Heart left ventricle (tissue), 16 donors: ENCODE measurements around the gene MSI1. TPM values are rescaled to one million over a fixed set of nuclear protein-coding genes. Genes with fewer than 3 reads are reported as not detected.

Source experiments
- ATAC-seq, 4 donors: fragments of 200-7000 bp; cut with Tn5 transposase; one replicate each; pipeline ENCODE4 v1.9.1; 2020 to 2022; ENCODE audit warnings: moderate library complexity in 4 of 4, mild to moderate bottlenecking in 3 of 4, moderate number of reproducible peaks in 1 of 4
- DNase-seq, 5 donors: peaks; one replicate each; pipeline ENCODE4 v3.0.0-alpha.2; 2020
- H3K27ac ChIP-seq, 12 donors: fragments of 200-600 bp; sonication (generic) in 4 of 12; one replicate each; pipeline versions ENCODE4 v1.5.0 to v1.8.0; 2016 to 2022; ENCODE audit warnings: mild to moderate bottlenecking in 2 of 12
- H3K27me3 ChIP-seq, 9 donors: fragments of 200-600 bp; sonication (generic) in 2 of 9; one replicate each; pipeline versions ENCODE4 v1.5.1 to v1.8.0; 2016 to 2022; ENCODE audit warnings: mild to moderate bottlenecking in 3 of 9
- H3K36me3 ChIP-seq, 9 donors: fragments of 200-600 bp; sonication (generic) in 2 of 9; one replicate each; pipeline versions ENCODE4 v1.5.0 to v1.8.0; 2018 to 2022; ENCODE audit warnings: mild to moderate bottlenecking in 2 of 9
- H3K4me1 ChIP-seq, 12 donors: fragments of 200-600 bp; sonication (generic) in 4 of 12; one replicate each; pipeline versions ENCODE4 v1.5.0 to v1.8.0; 2016 to 2022; ENCODE audit warnings: mild to moderate bottlenecking in 3 of 12
- H3K4me3 ChIP-seq, 12 donors: fragments of 200-600 bp; sonication (generic) in 4 of 12; one replicate each; pipeline versions ENCODE4 v1.5.0 to v1.8.0; 2017 to 2022; ENCODE audit warnings: mild to moderate bottlenecking in 9 of 12, moderate library complexity in 4 of 12
- H3K9me3 ChIP-seq, 12 donors: fragments of 200-600 bp; sonication (generic) in 4 of 12; one replicate each; pipeline versions ENCODE4 v1.5.0 to v1.8.0; 2016 to 2022; ENCODE audit warnings: mild to moderate bottlenecking in 1 of 12
- POLR2A ChIP-seq, 2 donors: fragments of 450-650 bp; IDR thresholded peaks; one replicate each; pipeline ENCODE4 v1.6.1; 2017; ENCODE audit warnings: antibody characterized with exemption in 2 of 2, mild to moderate bottlenecking in 2 of 2, moderate library complexity in 2 of 2
- WGBS, 4 donors: extraction: QIAGEN DNeasy Blood & Tissue Kit in 2 of 4; methylation state at CpG; one replicate each; pipeline versions ENCODE4 v1.1.5 to v1.1.7; 2013 to 2018; 5-methylcytosine and 5-hydroxymethylcytosine counted together
- intact Hi-C, 10 donors: fragments of 100-400 bp; cut with DNase I; formaldehyde crosslinking; loops; one replicate each; pipeline versions ENCODE4 v1.11.1 to v1.14.2; 2022
- polyA plus RNA-seq, 2 donors: library from polyadenylated mRNA; stranded (reverse); fragments of 200-250 nt; gene quantifications; one replicate each; pipeline ENCODE4 v1.2.3, GENCODE V29; 2013
- total RNA-seq, 9 donors: library from RNA; depleted of rRNA in 2 of 9; stranded (reverse); fragments of >200 nt in 2 of 9; fragmentation: NEBNext Ultra II Directional in 3 of 9; extraction: Animal tissue kit (Norgen Biotek cat#: 25700) in 3 of 9; gene quantifications; one replicate each; pipeline versions ENCODE4 v1.1.0 to v1.2.4, GENCODE V29; 2016 to 2023
- TF ChIP-seq, protein P1 (sequence below), 12 donors: fragments of 200-600 bp; sonication (generic) in 4 of 12; IDR thresholded peaks; one replicate each; pipeline versions ENCODE4 v1.5.0 to v1.8.0; 2018 to 2022; ENCODE audit warnings: antibody characterized with exemption in 12 of 12, mild to moderate bottlenecking in 5 of 12
- donor health status: ischemic (EF 13 %, LVEDD 7.1; RV severe dilation, severe dysfunction).
- donor health status: healthy with polysubstance abuse.
- donor health status: DM: no; HTN: yes; CAD: no.
- donor health status: DM: no; HTN: no; CAD: no.
- donor health status: ischemic (EF 25% LVEDD 6.9; RV normal size, moderate dysfunction).
- donor health status: ischemic (EF 25% LVEDD 5.7; RV mildly dilated, moderate dysfunction).
- donor health status: healthy.
- donor health status: DM: yes; HTN: yes; CAD: no.
- donor health status: ischemic (EF 35%, LVEDD 5.7; RV mildly dilated, moderate dysfunction).
- donor health status: nonischemic (EF 11% LVEDD 7.7; RV severe dilation, severe dysfunction).
- donor health status: DM: yes; HTN: yes; CAD: no.
- donor health status: PGD.
- donor health status: ischemic (EF 29% LVEDD 5.4; RV normal size, mild dysfunction).
- donor health status: nonischemic (EF 23%, LVEDD 6.1; RV moderate dilation, normal function).

MSI1 gene
- total and polyA plus RNA-seq, 11 donors = 2.1 to 8.7 (median 5.4) TPM

DNA sequence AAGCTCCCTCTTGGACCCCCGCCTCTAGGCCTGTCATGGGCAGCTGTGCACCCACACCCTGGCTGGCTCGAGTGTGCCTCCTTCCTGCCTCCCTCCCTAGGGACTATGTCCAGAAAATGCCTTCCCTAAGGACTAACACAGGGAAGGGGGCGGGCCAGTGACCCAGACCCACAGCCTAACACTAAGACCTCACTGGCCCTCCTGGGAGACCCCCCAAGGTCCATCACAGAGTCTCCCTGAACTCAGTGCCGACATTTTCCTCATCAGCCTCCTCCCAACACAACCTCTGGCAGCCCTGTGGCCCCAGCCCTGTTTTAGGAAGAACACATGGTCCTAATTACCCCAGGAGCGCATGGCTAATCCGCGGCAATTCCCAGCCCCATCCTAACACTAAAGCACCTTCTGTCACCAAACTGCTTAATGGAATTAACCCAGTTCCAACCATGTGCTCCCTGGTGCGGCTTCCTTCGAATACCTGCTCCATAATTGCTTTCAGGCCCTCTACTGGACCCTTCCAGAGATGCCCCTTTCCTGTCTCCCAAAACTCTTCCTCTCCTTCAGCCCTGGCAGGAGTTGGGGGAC is 5.6 kb downstream of the MSI1 start:
- Histone ChIP-seq H3K27ac (no peak overlapping the region), H3K9me3 (no peaks in the 10 kb centered on the region), H3K27me3 (peaks cover 0 to 42% (median 6%) of the 10 kb centered on the region in 9 donors), H3K36me3 (no peaks in the 10 kb centered on the region), H3K4me3 (no peak overlapping the region), H3K4me1 (peaks cover 0 to 28% (median 5%) of the 10 kb centered on the region in 12 donors)
- intact Hi-C loops = no loop called here
- TF ChIP-seq, protein P1, sequence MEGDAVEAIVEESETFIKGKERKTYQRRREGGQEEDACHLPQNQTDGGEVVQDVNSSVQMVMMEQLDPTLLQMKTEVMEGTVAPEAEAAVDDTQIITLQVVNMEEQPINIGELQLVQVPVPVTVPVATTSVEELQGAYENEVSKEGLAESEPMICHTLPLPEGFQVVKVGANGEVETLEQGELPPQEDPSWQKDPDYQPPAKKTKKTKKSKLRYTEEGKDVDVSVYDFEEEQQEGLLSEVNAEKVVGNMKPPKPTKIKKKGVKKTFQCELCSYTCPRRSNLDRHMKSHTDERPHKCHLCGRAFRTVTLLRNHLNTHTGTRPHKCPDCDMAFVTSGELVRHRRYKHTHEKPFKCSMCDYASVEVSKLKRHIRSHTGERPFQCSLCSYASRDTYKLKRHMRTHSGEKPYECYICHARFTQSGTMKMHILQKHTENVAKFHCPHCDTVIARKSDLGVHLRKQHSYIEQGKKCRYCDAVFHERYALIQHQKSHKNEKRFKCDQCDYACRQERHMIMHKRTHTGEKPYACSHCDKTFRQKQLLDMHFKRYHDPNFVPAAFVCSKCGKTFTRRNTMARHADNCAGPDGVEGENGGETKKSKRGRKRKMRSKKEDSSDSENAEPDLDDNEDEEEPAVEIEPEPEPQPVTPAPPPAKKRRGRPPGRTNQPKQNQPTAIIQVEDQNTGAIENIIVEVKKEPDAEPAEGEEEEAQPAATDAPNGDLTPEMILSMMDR (IDR thresholded peaks at IDR 0.05) = no peak
- no peak for TF ChIP-seq POLR2A (IDR thresholded peaks at IDR 0.05)
- ATAC-seq = no peak
- WGBS, 4 donors = 75 to 81% (median 79%) methylated on average over 9 of the region's 9 CpGs
- DNase-seq = no peak

DNA sequence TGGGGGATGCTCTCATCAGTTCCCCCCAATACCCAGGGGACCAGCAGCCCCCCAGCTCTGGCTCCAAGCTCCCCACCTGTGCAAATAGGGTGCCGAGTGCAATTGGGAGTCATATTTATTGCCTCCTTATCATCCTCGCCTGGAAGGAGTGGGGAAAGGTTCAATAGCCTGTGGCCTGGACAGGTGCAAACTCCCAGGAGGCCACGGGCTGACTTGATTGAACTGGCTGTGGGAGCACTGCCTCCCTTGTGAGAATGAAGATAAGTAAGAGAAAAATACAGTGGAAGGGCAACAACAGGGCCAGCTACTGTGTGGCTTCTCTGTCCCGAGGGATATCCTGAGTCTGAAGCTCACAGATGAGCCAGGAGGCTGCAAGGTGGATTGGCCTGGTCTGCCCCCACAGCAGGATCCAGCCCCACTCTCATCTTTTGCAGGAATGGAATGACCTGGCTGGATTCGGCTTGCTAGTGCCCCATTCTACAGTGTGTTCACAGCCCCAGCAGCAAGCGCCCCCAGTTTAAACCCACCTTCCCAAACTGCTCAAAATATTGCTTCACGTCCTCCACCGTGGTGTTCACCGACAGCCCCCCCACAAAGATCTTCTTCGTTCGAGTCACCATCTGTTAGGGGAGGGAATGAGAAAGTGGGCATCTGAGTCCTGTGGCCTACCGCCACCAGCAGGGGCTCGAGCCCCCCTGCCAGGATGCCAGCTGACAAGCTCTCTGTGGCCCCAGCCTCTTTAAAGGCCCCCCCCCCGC is 6.3 kb downstream of the MSI1 start:
- Histone ChIP-seq H3K27ac (no peak overlapping the region), H3K9me3 (no peaks in the 10 kb centered on the region), H3K36me3 (no peaks in the 10 kb centered on the region), H3K4me1 (peaks cover 0 to 23% (median 2%) of the 10 kb centered on the region in 12 donors), H3K4me3 (no peak overlapping the region), H3K27me3 (peaks cover 0 to 35% (median 0%) of the 10 kb centered on the region in 9 donors)
- 84 to 89% (median 85%) methylated on average over 13 to 14 of the region's 14 CpGs for WGBS, 4 donors
- intact Hi-C loops = no loop called here
- ATAC-seq (no peak), DNase-seq (no peak)
- no peak for TF ChIP-seq POLR2A (IDR thresholded peaks at IDR 0.05)
- TF ChIP-seq, protein P1 (IDR thresholded peaks at IDR 0.05) = no peak

DNA sequence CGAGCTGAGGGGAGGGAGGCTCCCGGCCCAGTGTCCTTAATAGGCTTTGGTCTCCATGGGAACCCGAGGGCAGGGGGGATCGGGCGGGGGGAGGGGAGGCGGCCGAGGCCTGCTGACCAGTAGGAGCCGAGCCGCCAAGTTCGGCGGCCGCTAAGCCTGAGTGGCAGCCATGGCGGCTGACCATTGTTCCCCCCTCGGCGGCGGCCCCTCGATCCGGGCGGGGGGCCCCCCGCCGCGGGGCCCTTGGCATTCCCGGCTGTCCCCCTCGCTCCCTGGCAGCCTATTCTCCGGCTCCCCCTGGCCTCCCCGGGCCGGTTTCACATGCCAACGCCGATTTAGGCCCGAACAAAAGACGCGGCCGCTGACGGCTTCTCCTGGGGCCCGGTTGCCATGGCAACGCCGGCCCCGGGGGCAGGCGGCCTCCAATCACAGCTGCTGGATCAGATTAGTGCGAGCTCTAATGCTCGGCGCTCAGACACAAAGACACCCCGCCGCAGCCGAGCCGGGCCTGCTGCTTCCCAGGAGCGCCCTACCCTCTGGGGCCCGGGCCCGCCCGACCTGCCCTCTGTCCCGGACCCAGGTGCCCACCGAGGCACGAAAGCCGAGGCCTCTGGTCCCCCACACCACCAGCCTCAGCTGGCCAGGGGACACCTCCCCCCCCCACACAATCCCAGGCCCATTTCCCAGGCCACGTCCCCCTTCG is 7.3 kb downstream of the MSI1 start:
- peak overlapping the region in 7 of 12 donors; percentile 13 to 43 (median 30) for H3K27ac ChIP-seq
- peak; percentile 60 to 78 (median 67) for DNase-seq
- peaks cover 0 to 24% (median 0%) of the 10 kb centered on the region in 9 donors for H3K27me3 ChIP-seq
- TF ChIP-seq POLR2A (IDR thresholded peaks at IDR 0.05) = no peak
- H3K4me1 ChIP-seq = peaks cover 0 to 18% (median 4%) of the 10 kb centered on the region in 12 donors
- intact Hi-C loops = no loop called here
- H3K36me3 ChIP-seq = peaks cover 0 to 4% (median 0%) of the 10 kb centered on the region in 9 donors
- peak overlapping the region in 11 of 12 donors; percentile 4 to 55 (median 43) for H3K4me3 ChIP-seq
- peak in 3 of 4 donors; percentile 25 to 66 (median 33) for ATAC-seq
- 9 to 57% (median 18%) methylated on average over 3 to 56 of the region's 56 CpGs for WGBS, 4 donors
- no peaks in the 10 kb centered on the region for H3K9me3 ChIP-seq

DNA sequence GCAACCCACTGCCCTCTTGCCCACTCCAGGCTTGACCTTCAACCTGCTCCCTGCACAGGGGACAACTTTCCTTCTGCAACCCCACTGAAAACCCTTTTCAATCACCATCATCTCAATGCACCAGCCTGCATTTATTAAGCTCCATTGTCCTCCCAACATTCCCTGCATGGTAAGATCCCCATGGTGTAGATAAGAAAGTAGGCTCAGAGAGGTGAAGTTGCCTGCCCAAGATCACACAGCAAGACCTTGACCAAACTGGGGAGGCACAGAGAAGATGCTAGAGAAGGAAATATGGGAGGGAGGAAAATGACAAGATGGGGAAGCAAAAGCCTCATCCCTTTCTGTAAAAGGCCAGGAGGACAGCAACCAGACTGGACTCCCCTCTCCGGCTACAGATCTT is 9.8 kb downstream of the MSI1 start:
- intact Hi-C loops = no loop called here
- H3K27ac ChIP-seq = no peak overlapping the region
- peaks cover 0 to 24% (median 0%) of the 10 kb centered on the region in 9 donors for H3K27me3 ChIP-seq
- ATAC-seq (no peak), DNase-seq (no peak)
- peaks cover 0 to 18% (median 4%) of the 10 kb centered on the region in 12 donors for H3K4me1 ChIP-seq
- no peak for TF ChIP-seq POLR2A (IDR thresholded peaks at IDR 0.05)
- TF ChIP-seq, protein P1 (IDR thresholded peaks at IDR 0.05) = no peak
- no peaks in the 10 kb centered on the region for H3K9me3 ChIP-seq
- WGBS, 4 donors = 82 to 97% (median 92%) methylated on average over 1 of the region's 1 CpG
- H3K36me3 ChIP-seq = peaks cover 0 to 11% (median 0%) of the 10 kb centered on the region in 9 donors
- H3K4me3 ChIP-seq = no peak overlapping the region
